Testis (tissue), 3 donors: ENCODE measurements around the gene SEC61A1. TPM values are rescaled to one million over a fixed set of nuclear protein-coding genes. Genes with fewer than 3 reads are reported as not detected.

ENCODE experiments used
- DNase-seq: peaks from one replicate; pipeline ENCODE4 v3.0.0-alpha.2; 2019
- H3K27ac ChIP-seq, 2 donors: fragments of 200-600 bp; sonication (generic); one replicate each; pipeline ENCODE4 v1.5.1; 2019
- H3K27me3 ChIP-seq: fragments of 200-600 bp; sonication (generic); one replicate; pipeline ENCODE4 v1.5.1; 2019
- H3K36me3 ChIP-seq: fragments of 200-600 bp; sonication (generic); one replicate; pipeline ENCODE4 v1.5.1; 2017; ENCODE audit warnings: low read depth; ENCODE audit errors: missing control alignments
- H3K4me1 ChIP-seq: fragments of 200-600 bp; sonication (generic); one replicate; pipeline ENCODE4 v1.5.1; 2019
- H3K4me3 ChIP-seq, 2 donors: fragments of 200-600 bp; sonication (generic); one replicate each; pipeline ENCODE4 v1.5.1; 2017 to 2019
- H3K9me3 ChIP-seq: fragments of 200-600 bp; sonication (generic); one replicate; pipeline ENCODE4 v1.5.1; 2017
- POLR2A ChIP-seq: fragments of 450-650 bp; IDR thresholded peaks from one replicate; pipeline ENCODE4 v1.6.1; 2017; ENCODE audit warnings: antibody characterized with exemption, mild to moderate bottlenecking, moderate library complexity
- WGBS, 2 donors: methylation state at CpG; one replicate each; pipeline ENCODE4 v1.1.5; 2018; 5-methylcytosine and 5-hydroxymethylcytosine counted together
- intact Hi-C: fragments of 100-400 bp; cut with DNase I; formaldehyde crosslinking; loops from one replicate; pipeline ENCODE4 v1.15.1; 2023; ENCODE audit warnings: low total_unique reads
- polyA plus RNA-seq: library from polyadenylated mRNA; stranded (reverse); fragments of 350-450 nt; fragmentation: Illumina TruSeq; extraction: RNeasy Lipid Tissue Mini Kit (QIAGEN cat#74804); gene quantifications from one replicate; pipeline ENCODE4 v1.2.3, GENCODE V29; 2014; ENCODE audit warnings: low read depth, low replicate concordance; ENCODE audit not compliant: insufficient read depth
- total RNA-seq, 2 donors: library from RNA; depleted of rRNA; stranded (reverse); fragments of >200 nt; gene quantifications; one replicate each; pipeline ENCODE4 v1.2.3, GENCODE V29; 2016
- TF ChIP-seq, protein P1 (sequence below), 3 experiments: fragments of 450-650 bp in 2 of 3; fragments of 200-600 bp in 1 of 3; sonication (generic) in 1 of 3; IDR thresholded peaks; one replicate each; pipeline ENCODE4 v1.5.1; 2016 to 2019; ENCODE audit warnings: antibody characterized with exemption in 3 of 3, mild to moderate bottlenecking in 2 of 3, moderate library complexity in 1 of 3

SEC61A1 gene
- total and polyA plus RNA-seq, 3 donors from 2014 or later: 119 to 137 (median 129) TPM

DNA sequence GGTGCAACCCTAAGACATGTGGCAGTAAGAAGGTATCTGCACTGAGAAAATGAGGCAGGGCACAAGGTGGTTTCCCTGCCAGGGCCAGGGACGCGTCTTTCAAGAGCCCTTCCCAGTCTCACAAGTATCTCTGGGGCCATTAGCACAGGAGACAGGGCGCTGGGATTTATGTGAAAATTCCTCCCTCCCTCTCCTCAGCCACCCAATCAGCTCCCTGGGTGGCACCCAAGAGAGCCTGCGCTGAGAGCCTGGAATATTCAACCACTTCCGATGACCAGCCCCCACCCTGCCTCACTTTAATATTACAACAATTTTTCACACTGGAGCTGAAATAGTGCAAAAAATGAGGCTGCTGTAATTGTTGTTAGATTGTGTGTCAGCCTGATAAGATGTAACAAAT, 26.1 kb downstream of the SEC61A1 start:
- 72 to 78% methylated on average over 5 of the region's 5 CpGs for WGBS, 2 donors
- Histone ChIP-seq H3K27me3 (no peaks in the 10 kb centered on the region), H3K9me3 (no peaks in the 10 kb centered on the region), H3K4me1 (peaks cover 20% of the 10 kb centered on the region), H3K27ac (no peak overlapping the region), H3K36me3 (no peaks in the 10 kb centered on the region), H3K4me3 (no peak overlapping the region)
- DNase-seq: no peak
- TF ChIP-seq POLR2A: no peak
- TF ChIP-seq, protein P1, sequence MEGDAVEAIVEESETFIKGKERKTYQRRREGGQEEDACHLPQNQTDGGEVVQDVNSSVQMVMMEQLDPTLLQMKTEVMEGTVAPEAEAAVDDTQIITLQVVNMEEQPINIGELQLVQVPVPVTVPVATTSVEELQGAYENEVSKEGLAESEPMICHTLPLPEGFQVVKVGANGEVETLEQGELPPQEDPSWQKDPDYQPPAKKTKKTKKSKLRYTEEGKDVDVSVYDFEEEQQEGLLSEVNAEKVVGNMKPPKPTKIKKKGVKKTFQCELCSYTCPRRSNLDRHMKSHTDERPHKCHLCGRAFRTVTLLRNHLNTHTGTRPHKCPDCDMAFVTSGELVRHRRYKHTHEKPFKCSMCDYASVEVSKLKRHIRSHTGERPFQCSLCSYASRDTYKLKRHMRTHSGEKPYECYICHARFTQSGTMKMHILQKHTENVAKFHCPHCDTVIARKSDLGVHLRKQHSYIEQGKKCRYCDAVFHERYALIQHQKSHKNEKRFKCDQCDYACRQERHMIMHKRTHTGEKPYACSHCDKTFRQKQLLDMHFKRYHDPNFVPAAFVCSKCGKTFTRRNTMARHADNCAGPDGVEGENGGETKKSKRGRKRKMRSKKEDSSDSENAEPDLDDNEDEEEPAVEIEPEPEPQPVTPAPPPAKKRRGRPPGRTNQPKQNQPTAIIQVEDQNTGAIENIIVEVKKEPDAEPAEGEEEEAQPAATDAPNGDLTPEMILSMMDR (IDR thresholded peaks at IDR 0.05): no peak
- intact Hi-C loops: loop anchor here (10.0 kb wide), 1 partner anchor 416 kb away; the partner anchor contains the start of gene GATA2

DNA sequence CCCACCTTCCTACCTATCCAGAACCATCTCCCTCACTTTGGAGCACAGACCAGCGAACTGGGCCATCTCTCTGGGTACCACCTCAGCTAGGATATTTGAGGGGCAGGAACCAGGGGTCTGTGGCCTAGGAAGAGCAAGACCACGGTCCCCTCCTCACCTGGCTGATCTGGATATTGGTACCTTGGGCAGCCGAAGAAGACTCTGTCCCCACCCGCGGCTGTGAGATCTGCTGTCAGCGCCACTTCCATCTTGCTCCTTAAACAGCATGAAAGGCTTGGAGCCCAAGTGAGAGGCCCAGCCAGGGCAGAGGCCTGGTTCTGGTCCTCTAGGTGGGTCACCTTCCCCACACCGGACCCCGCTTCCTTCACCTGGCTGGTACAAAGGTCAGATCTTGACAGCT, 26.6 kb downstream of the SEC61A1 start:
- intact Hi-C loops: loop anchor here (10.0 kb wide), 1 partner anchor 416 kb away; the partner anchor contains the start of gene GATA2
- H3K27ac ChIP-seq: no peak overlapping the region
- no peak overlapping the region for H3K4me3 ChIP-seq
- DNase-seq: no peak
- TF ChIP-seq, protein P1 (IDR thresholded peaks at IDR 0.05): no peak
- no peak for TF ChIP-seq POLR2A
- H3K4me1 ChIP-seq: peaks cover 26% of the 10 kb centered on the region
- H3K27me3 ChIP-seq: no peaks in the 10 kb centered on the region
- no peaks in the 10 kb centered on the region for H3K36me3 ChIP-seq
- H3K9me3 ChIP-seq: no peaks in the 10 kb centered on the region
- 91 to 96% methylated on average over 6 to 8 of the region's 8 CpGs for WGBS, 2 donors

DNA sequence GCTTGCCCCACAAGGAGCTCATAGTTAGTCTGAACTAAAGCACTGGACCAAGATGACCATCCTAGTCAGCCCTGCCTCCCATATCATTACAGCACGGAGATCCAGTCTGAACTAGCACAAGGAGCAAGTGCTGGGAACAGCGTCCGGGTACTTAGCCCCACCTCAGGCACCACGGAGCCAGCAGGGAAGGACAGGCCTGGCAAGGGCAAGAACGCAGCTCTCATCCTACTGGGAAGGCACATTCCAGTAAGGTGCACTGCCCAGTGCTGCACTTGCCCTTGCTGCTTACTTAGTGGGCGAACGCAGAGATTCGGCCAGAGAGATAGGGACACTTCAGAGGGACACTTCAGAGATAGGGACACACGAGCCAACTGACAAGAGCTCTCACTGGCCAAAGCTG, 27.6 kb downstream of the SEC61A1 start:
- Histone ChIP-seq H3K27me3 (no peaks in the 10 kb centered on the region), H3K4me1 (peaks cover 34% of the 10 kb centered on the region), H3K9me3 (no peaks in the 10 kb centered on the region), H3K27ac (no peak overlapping the region), H3K4me3 (no peak overlapping the region), H3K36me3 (no peaks in the 10 kb centered on the region)
- DNase-seq: no peak
- no peak for TF ChIP-seq POLR2A
- TF ChIP-seq, protein P1 (IDR thresholded peaks at IDR 0.05): no peak
- intact Hi-C loops: loop anchor here (10.0 kb wide), 1 partner anchor 415 kb away; the partner anchor contains the start of gene GATA2
- 80 to 81% methylated on average over 9 of the region's 9 CpGs for WGBS, 2 donors

DNA sequence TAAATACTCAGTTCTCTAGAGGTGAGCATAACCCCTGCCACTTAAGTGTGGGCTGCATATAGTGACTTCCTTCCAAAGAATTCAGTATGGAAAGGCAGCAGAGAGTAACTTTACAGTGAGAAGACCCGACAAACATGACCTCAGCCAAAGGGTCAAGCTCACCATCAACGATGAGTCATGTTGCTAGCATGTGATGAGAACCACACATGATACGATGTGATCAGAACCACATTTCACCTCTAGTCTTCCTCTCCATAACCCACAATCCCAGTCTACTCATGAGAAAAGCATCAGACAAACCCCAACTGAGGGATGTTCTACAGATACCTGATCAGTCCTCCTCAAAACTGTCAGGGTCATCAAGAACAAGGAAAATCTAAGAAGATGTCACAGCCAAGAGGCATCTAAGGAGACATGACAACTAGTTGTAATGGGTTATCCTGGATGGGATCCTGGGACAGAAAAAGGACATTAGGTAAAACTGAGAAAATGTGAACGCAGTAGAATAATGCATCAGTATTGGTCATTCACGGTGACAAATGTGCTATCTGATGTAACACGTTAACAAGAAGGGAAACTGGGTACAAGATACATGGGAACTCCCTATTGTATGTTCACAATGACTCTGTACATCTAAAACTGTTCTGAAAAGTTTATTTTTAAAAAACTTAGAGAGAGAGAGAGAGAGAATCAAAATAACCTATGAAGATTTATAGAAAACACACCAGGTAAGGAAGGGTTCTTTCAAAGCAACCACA, 28.3 kb downstream of the SEC61A1 start:
- Histone ChIP-seq H3K4me1 (peaks cover 32% of the 10 kb centered on the region), H3K27ac (no peak overlapping the region), H3K36me3 (no peaks in the 10 kb centered on the region), H3K27me3 (no peaks in the 10 kb centered on the region), H3K4me3 (no peak overlapping the region), H3K9me3 (no peaks in the 10 kb centered on the region)
- intact Hi-C loops: no loop called here
- TF ChIP-seq, protein P1 (IDR thresholded peaks at IDR 0.05): no peak
- no peak for TF ChIP-seq POLR2A
- WGBS, 2 donors: 87 to 88% methylated on average over 6 of the region's 6 CpGs
- no peak for DNase-seq

DNA sequence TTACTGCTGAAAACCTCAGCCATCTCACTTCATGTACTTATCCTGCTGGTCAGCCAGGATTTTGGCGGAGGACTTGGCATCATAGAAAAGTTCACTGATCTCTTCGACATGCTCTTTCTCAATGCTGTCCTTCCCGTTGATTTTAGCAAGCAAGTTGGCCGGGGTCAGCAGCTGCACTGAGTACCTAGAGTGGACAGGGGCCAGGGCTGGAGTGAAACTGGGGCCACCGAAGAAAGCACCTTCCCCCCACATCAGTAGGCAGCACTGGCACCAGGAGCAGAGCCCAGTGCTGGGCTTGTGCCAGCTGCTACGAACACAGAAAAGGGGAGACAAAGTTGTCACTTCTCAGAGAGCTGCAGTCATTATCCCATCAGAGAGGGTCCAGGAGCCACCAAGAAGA, 29.0 kb downstream of the SEC61A1 start:
- Histone ChIP-seq H3K4me3 (no peak overlapping the region), H3K36me3 (no peaks in the 10 kb centered on the region), H3K27ac (no peak overlapping the region), H3K9me3 (no peaks in the 10 kb centered on the region), H3K27me3 (no peaks in the 10 kb centered on the region), H3K4me1 (peaks cover 27% of the 10 kb centered on the region)
- DNase-seq: no peak
- TF ChIP-seq, protein P1 (IDR thresholded peaks at IDR 0.05): no peak
- no peak for TF ChIP-seq POLR2A
- intact Hi-C loops: no loop called here
- 83 to 85% methylated on average over 6 of the region's 6 CpGs for WGBS, 2 donors
